Thyroid gland (tissue), 4 donors: ENCODE data around the gene KIF13A.

Experiments used
- CTCF ChIP-seq, 6 experiments: fragments of 200-600 bp in 3 of 6; fragments of 450-650 bp in 3 of 6; sonication (generic) in 3 of 6; IDR thresholded peaks; one replicate each; pipeline ENCODE4 v1.5.1; 2016 to 2019; ENCODE audit warnings: antibody characterized with exemption in 6 of 6, mild to moderate bottlenecking in 2 of 6, inconsistent platforms in 1 of 6, moderate library complexity in 1 of 6
- POLR2A ChIP-seq, 2 donors: fragments of 450-650 bp; IDR thresholded peaks; one replicate each; pipeline ENCODE4 v1.6.1; 2017; ENCODE audit warnings: antibody characterized with exemption in 2 of 2, mild to moderate bottlenecking in 2 of 2, moderate library complexity in 1 of 2

DNA sequence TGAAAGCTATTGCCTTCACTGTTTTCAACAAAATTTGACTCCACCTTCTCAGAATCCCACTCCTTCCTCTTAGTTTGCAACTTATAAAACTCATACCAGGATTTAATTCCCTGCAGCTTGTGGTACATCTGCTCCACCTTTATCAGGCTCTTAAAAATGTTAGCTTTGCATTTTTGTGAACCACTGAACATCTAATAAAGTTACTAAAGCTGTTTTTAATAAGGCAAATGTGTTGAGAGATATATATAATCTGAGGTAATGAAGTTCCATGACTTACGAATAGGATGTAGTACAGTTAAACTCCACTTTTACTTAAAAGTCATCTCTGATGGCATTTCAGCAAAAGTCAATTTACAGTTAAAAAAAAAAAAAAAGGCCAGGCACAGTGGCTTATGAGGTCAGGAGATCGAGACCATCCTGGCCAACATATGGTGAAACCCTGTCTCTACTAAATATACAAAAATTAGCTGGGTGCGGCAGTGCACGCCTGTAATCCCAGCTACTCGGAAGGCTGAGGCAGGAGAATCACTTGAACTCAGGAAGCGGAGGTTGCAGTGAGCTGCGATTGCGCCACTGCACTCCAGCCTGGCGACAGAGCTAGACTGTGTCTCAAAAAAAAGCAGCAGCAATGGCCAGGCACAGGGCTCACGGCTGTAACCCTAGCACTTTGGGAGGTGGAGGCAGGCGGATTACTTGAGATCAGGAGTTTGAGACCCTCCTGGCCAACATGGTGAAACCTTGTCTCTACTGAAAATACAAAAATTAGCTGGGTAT lies 106.2 kb downstream of the KIF13A start:
- TF ChIP-seq CTCF (IDR thresholded peaks at IDR 0.05) (no peak), POLR2A (IDR thresholded peaks at IDR 0.05) (no peak)
